ENCODE results near the gene GPNMB. TPM values are rescaled to one million over a fixed set of nuclear protein-coding genes. Genes with fewer than 3 reads are reported as not detected.
"Not testable (repeated sequence)": the region's sequence is repeated elsewhere in the genome, so short reads cannot be mapped to it uniquely, and the experiment has no call there.

GPNMB gene
- total RNA-seq, 4 donors from 2014 or later = 48.1 to 136 (median 70.4) TPM

DNA sequence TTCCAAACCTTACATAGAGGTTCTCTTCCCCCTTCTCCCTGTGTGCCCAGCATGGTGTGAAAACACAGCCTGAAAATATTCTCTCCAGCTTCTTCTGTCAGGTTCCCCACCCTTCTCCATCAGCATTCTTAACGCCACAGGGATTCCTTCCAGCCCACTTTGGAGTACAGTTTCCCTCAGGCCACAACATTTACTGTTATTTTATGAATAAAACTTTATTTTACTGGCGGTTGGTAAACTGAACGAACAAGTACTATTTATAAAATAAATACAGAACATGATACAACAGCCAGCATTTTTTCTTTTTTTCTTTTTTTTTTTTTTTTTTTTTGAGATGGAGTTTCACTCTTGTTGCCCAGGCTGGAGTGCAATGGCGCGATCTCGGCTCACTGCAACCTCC lies 31.6 kb upstream of the GPNMB start:
- Histone ChIP-seq H3K4me1 (no peaks in the 10 kb centered on the region), H3K27me3 (peaks cover 5% of the 10 kb centered on the region), H3K9me3 (no peaks in the 10 kb centered on the region), H3K36me3 (no peaks in the 10 kb centered on the region), H3K27ac (no peak overlapping the region), H3K4me3 (no peak overlapping the region)
- WGBS, 2 donors (ENCODE audit: low coverage in 1 of 2) = 78 to 93% methylated on average over 2 to 3 of the region's 6 CpGs
- no peak for ATAC-seq
- no peak for TF ChIP-seq POLR2A (IDR thresholded peaks at IDR 0.05)
- TF ChIP-seq EP300 (IDR thresholded peaks at IDR 0.05) = no peak
- TF ChIP-seq, protein P1, sequence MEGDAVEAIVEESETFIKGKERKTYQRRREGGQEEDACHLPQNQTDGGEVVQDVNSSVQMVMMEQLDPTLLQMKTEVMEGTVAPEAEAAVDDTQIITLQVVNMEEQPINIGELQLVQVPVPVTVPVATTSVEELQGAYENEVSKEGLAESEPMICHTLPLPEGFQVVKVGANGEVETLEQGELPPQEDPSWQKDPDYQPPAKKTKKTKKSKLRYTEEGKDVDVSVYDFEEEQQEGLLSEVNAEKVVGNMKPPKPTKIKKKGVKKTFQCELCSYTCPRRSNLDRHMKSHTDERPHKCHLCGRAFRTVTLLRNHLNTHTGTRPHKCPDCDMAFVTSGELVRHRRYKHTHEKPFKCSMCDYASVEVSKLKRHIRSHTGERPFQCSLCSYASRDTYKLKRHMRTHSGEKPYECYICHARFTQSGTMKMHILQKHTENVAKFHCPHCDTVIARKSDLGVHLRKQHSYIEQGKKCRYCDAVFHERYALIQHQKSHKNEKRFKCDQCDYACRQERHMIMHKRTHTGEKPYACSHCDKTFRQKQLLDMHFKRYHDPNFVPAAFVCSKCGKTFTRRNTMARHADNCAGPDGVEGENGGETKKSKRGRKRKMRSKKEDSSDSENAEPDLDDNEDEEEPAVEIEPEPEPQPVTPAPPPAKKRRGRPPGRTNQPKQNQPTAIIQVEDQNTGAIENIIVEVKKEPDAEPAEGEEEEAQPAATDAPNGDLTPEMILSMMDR (IDR thresholded peaks at IDR 0.05) = no peak
- no peak for TF ChIP-seq POLR2AphosphoS5 (IDR thresholded peaks at IDR 0.05)

DNA sequence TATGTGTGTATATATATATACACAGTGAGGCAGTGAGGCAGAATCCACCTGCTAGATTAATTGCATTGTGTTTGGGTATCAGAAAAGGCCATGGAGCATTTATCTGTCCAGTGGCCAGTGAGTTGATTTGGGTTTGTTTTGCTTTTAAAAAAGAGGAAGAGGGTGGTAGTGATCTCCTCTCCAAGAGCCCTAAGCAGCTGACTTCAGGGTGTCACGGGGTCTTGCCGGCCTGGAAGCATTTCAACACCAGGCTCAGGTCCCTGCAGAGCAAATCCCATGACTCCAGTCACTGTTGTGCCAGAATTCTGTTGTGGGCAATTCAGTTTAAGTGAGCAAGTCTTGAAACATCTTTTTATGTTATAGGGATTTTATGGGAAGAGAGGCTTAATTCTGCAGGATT lies 30.6 kb upstream of the GPNMB start:
- peaks cover under 1% of the 10 kb centered on the region for H3K27me3 ChIP-seq
- H3K36me3 ChIP-seq = no peaks in the 10 kb centered on the region
- no peak overlapping the region for H3K27ac ChIP-seq
- TF ChIP-seq EP300 (IDR thresholded peaks at IDR 0.05) (no peak), POLR2A (IDR thresholded peaks at IDR 0.05) (no peak)
- TF ChIP-seq, protein P1 (IDR thresholded peaks at IDR 0.05) = no peak
- H3K4me1 ChIP-seq = no peaks in the 10 kb centered on the region
- WGBS, 2 donors (ENCODE audit: low coverage in 1 of 2) = 25% methylated on average over 2 of the region's 2 CpGs; no CpG with 5 or more reads in 1 of the 2 donors
- H3K9me3 ChIP-seq = no peaks in the 10 kb centered on the region
- no peak overlapping the region for H3K4me3 ChIP-seq
- no peak for ATAC-seq

DNA sequence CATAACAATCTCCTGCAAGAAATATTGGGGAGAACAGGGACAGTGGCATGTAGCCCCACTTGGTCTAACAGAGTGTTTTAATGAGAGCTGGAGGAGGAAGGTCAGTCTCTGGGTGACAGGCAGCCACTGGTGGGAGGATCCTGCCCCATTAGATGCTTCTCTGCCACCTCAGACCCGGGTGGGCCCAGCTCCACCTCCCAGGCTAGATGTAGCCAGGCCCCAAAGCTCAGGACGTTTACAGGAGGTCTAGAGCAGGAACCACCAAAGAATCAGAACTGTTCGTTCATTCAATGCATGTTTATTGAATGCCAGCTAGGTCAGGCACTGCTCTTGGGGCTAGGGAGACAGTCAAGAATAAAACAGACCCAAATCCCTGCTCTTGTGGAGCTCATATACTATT lies 28.4 kb upstream of the GPNMB start:
- TF ChIP-seq, protein P1 (IDR thresholded peaks at IDR 0.05) = no peak
- TF ChIP-seq EP300 (IDR thresholded peaks at IDR 0.05) = no peak
- TF ChIP-seq POLR2A (IDR thresholded peaks at IDR 0.05) = no peak
- TF ChIP-seq POLR2AphosphoS5 (IDR thresholded peaks at IDR 0.05) = no peak
- H3K9me3 ChIP-seq = no peaks in the 10 kb centered on the region
- no peak for ATAC-seq

DNA sequence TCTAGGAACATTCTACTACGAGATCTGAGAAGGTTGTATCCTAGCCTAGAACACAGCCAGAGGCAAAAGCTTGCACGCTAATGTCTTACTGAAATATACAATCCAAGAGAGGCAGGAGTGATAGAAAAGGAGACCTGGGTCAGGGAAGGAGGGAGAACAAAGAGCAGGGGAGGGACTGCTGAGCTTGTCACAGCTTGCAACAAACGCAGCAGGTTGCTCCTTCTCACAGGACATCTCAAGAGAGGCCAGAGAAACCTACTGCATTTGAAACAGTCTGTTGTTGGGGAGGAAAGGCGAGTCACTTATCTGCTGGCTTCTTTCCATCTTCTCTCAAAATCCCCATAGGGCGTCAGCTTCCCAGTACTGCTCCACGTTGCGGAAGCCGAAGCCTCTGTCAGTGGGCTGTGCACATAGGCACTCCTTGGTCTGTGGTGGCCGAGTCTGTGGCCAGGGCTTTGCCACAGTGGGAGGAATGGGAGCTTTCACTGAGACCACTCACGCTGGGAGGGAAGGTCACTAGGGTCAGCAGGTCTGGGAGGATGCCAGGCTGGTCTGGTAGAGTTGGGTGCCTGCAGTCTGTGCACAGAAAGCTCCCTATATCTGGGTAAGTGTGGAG lies 25.8 kb upstream of the GPNMB start:
- TF ChIP-seq POLR2AphosphoS5 (IDR thresholded peaks at IDR 0.05) = no peak
- TF ChIP-seq POLR2A (IDR thresholded peaks at IDR 0.05) = no peak
- H3K27ac ChIP-seq = no peak overlapping the region
- H3K27me3 ChIP-seq = no peaks in the 10 kb centered on the region
- no peaks in the 10 kb centered on the region for H3K36me3 ChIP-seq
- no peak for ATAC-seq
- 62 to 69% methylated on average over 3 to 8 of the region's 10 CpGs for WGBS, 2 donors (ENCODE audit: low coverage in 1 of 2)
- no peaks in the 10 kb centered on the region for H3K9me3 ChIP-seq
- H3K4me1 ChIP-seq = no peaks in the 10 kb centered on the region
- no peak overlapping the region for H3K4me3 ChIP-seq

More for the DNA sequence above, 28.4 kb upstream of the GPNMB start:
- Histone ChIP-seq H3K27me3 (no peaks in the 10 kb centered on the region), H3K36me3 (no peaks in the 10 kb centered on the region), H3K4me3 (no peak overlapping the region), H3K4me1 (no peaks in the 10 kb centered on the region), H3K27ac (no peak overlapping the region)
- 36% methylated on average over 2 of the region's 3 CpGs; no CpG with 5 or more reads in 1 of the 2 donors for WGBS, 2 donors (ENCODE audit: low coverage in 1 of 2)

DNA sequence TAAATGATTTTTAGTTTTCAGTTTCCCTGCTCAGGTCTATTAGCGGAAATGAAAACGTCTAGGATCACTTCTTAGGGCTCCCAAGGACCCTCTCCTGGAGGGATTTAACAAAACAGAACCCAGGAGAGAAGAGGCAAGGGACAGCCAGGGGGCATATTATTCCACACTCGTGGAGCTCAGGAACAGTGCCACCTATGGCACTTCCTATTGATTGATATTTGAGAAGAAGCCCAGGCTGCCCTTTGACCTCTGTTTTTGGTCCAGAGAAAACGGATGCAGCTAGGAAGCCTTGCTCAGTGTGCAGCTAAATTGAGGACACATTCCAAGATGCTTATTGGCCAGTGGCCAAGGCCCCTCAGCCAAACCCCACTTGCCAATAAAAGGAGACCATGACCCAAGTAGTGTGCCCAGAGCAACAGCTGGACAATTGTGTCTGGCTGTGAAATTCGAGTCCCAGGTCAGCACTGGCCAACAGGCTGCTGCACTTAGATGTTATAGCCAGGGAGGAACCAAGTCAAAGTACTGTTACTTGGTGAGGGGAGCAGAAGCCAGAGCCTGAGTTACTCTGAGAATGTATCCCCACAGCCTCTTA lies 24.0 kb upstream of the GPNMB start:
- WGBS, 2 donors (ENCODE audit: low coverage in 1 of 2) = 53 to 57% methylated on average over 3 of the region's 5 CpGs
- H3K9me3 ChIP-seq = no peaks in the 10 kb centered on the region
- TF ChIP-seq POLR2AphosphoS5 (IDR thresholded peaks at IDR 0.05) (no peak), EP300 (IDR thresholded peaks at IDR 0.05) (no peak), POLR2A (IDR thresholded peaks at IDR 0.05) (no peak)
- TF ChIP-seq, protein P1 (IDR thresholded peaks at IDR 0.05) = no peak
- H3K4me1 ChIP-seq = no peaks in the 10 kb centered on the region
- H3K4me3 ChIP-seq = no peak overlapping the region
- no peaks in the 10 kb centered on the region for H3K36me3 ChIP-seq
- H3K27me3 ChIP-seq = no peaks in the 10 kb centered on the region
- H3K27ac ChIP-seq = no peak overlapping the region
- no peak for ATAC-seq

DNA sequence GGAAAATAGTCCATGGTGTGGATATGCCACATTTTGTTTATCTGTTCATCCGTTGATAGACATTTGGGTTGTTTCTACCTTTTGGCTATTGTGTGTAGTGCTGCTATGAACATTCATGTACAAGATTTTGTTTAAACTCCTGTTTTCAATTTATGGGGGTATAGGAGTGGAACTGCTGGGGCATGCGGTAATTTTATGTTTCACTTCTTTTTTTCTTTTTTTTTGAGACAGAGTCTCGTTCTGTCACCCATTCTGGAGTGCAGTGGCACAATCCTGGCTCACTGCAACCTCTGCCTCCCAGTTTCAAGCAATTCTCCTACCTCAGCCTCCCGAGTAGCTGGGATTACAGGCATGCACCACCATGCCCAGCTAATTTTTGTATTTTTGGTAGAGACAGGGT lies 22.2 kb upstream of the GPNMB start:
- H3K36me3 ChIP-seq, ATAC-seq, H3K9me3 ChIP-seq, H3K4me3 ChIP-seq, H3K4me1 ChIP-seq, H3K27me3 ChIP-seq, H3K27ac ChIP-seq: not testable (repeated sequence)
- WGBS, 2 donors (ENCODE audit: low coverage in 1 of 2) = 79 to 94% methylated on average over 3 to 4 of the region's 4 CpGs

Data from gastroesophageal sphincter (tissue), 4 donors.